Stimulated activated CD4-positive, alpha-beta T cell treated with anti-CD3 and anti-CD28 coated beads, Interleukin-12 subunit alpha, Interleukin-12 subunit beta, amount 100 ng/mL, for 48 hours (primary cell): ENCODE measurements around the gene GAS6.
"Not testable (repeated sequence)": the region's sequence is repeated elsewhere in the genome, so short reads cannot be mapped to it uniquely, and the experiment has no call there.

Source experiments
- DNase-seq, 3 donors: peaks; one replicate each; pipeline ENCODE4 v3.0.0-alpha.2; 2020; ENCODE audit warnings: low read depth in 2 of 3, low spot score in 1 of 3

The GAS6 gene

GRCh38 chr13:113874177-113874576 lies 10.3 kb upstream of the GAS6 start:
- no peak for DNase-seq

DNA sequence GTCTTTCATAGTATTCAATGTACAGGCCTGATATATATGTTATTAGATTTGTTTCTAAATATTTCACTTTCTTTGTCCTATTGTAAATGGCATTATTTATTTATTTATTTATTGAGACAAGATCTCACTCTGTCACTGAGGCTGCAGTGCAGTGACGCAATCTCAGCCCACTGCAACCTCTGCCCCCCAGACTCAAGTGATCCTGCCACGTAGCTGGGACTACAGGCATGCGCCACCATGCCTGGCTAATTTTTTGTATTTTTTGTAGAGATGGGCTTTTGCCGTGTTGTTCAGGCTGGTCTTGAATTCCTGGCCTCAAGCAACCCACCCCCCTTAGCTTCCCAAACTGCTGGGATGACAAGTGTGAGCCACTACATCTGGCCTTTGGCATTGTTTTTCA lies 5.4 kb upstream of the GAS6 start:
- no peak for DNase-seq

- DNase-seq = not testable (repeated sequence)
Measured at GRCh38 chr13:113867913-113868312, 4.0 kb upstream of the GAS6 start.

DNA sequence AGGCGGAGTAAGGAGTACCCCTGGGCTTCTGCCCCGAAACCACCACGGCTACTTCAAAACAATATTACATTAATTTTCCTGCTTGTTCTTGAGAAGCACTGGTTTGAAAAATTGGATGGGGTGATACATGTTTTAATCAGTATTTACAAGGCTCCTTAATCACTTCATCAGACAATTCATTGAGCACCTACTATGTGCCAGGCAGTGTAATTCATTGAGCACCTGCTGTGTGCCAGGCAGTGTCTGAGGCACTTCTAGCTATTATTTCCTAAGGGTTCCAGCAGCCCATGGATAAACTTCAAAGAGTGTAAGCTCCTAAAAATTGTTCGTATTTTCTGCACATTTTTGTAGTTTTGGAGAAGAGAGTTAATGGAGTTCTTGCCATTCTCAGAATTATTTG lies 1.6 kb upstream of the GAS6 start:
- no peak for DNase-seq

GRCh38 chr13:113864273-113864890 lies 506 bp upstream of the GAS6 start:
- no peak for DNase-seq

DNA sequence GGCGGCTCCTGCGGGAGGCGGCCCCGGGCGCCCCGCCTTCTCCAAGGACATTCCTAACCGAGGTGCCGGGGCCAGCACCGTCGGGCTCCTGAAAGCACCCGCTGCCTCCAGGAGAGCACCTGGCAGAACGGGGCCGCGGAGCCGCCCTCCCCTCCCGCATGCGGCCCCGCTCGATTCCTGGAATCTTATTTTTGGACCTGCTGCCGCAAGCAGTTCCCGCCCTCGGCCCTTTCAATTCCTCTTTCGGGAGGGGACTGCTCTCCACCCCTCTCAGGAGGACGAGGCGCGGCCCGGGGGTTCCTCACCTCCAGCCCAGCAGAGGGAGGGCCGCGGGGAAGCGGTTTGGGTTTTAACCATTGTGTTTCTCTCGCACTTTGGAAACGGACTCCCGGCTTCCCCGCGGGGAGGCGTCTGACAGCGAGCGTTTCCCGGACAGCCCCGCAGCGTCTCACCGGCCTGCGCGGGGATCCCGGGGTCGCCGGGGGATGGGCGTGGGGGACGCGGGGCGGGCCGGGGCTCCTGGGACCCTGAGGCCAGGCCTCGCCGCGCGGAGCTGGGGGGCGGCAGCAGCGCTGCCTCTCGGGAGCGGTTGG lies 849 bp downstream of the GAS6 start:
- no peak for DNase-seq

- no peak for DNase-seq
Measured at GRCh38 chr13:113862191-113862930, 1.5 kb downstream of the GAS6 start.

DNA sequence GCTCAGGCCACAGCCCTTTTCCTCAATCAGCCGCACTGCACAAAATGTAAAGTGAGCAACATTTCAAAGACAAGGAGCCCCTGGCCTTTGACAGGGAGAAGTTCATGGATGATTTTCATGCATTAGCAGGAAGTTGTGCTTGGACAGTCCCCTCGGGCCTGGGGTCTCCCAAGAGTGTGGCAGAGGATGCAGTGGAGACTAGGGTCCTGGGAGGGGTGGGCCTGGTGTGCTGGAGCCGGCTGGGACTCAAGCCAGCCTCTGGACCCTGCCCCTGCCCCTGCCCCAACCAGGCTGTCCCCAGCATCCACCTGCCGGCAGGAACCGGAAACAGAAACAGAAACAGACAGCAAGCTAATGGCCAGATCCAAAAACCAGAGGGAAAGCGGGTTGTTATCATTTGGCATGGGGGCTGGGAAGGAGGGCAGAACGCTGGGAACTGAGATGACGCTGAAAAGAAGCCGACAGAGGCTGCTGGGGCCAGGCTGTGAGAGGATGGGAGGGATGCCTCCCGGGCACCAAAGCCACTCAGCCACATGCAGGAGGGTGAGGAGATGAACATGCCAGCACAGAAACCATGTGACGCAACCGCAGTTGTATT lies 2.3 kb downstream of the GAS6 start:
- DNase-seq = no peak

DNA sequence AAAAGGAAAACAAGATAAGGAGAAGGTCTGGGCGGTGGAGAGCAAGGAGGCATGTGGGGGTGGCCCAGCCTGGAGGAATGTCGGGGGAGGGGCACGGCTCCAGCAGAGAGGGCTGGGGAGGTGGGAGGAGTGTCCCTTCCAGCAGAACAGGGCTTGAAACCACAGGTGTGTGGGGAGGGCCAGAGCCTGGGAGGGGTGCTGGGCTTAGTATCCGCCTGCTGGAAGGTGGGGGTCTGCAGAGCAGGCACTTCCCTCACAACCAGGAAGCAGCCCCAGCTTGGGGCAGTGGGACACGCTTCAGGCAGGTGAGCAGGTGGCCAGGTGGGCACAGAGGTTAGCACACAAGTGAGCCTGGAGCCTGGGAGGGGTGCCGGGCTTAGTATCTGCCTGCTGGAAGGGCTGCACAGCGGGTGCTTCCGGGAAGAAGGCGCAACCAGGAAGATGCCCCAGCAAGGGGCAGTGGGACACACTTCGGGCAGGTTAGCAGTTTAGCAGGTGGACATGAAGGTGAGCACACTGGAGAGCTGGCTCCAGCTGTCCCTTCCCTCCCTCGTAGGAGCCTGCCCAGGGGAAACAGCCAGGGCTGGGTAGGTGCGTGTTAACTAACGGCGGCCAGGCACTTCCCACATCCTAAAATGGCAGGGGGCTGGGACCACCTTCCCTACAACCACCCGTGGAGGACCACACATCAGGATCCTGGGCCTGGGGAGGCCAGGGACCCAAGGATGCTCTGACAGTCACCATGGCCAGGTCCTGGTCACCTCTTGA lies 3.0 kb downstream of the GAS6 start:
- DNase-seq = no peak

GRCh38 chr13:113860051-113860664 lies 3.7 kb downstream of the GAS6 start:
- no peak for DNase-seq

- no peak for DNase-seq
Measured at GRCh38 chr13:113859311-113860050, 4.4 kb downstream of the GAS6 start.

GRCh38 chr13:113857531-113858195 lies 6.2 kb downstream of the GAS6 start:
- DNase-seq = no peak

DNA sequence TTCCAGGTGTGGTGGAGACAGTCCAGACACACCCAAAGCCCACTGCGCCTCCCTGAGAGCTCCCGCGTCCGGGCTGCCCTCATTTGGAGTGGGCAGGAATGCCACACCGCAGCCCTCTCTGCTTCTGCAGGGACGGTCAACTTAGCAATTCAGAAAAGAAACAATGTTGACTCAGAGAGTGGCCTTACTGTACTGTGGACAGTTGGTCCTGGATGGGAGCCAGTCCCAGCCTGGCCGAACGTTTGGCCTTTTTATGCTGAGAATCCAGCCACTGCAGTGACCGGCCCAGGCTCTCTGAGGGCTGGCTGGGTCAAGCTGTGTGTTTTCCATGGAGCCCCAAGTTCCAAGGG lies 7.2 kb downstream of the GAS6 start:
- DNase-seq = no peak

DNA sequence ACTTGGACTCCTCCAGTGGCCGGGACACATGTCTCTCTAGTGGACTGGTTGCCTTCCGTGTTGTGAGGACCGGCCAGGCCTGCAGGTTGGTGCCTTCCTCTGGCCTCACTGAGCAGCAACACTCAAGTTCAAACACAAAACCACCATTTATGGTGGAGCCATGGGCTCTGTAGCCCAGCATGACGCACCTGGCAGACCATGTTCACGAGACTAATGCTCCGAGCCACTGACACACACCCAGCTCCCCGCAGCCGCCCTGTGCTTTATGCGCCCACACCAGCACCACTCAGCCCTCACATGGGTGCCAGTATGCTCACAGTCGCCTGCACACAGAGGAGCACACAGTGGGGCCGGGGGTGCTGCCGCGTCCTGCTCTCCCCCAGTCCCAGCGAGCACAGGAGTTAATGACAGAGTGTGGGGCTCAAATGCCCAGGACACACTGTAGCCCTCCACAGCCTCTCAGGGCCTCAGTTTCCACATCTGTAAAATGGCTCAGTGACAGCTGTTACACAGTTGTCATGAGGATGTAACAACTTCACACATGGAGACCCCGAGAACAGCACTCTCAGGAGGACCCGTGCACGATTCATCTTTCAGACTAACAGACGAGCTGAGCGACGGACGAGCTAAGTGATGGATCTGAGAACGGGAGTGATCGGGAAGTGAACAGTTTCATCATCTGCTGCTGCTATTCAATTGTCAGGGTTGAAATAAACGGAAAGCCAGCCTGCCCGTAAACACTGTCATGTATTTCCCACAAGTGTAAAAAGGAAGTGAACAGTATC lies 7.8 kb downstream of the GAS6 start:
- DNase-seq = no peak

GRCh38 chr13:113855012-113855921 lies 8.6 kb downstream of the GAS6 start:
- no peak for DNase-seq

GRCh38 chr13:113854238-113855011 lies 9.5 kb downstream of the GAS6 start:
- DNase-seq = no peak

- DNase-seq = no peak
Measured at GRCh38 chr13:113853518-113854237, 10.2 kb downstream of the GAS6 start.
